VCaP (cell line): ENCODE results near the gene ZMIZ1.

ENCODE experiments used
- H3K27ac ChIP-seq: fragments of 450-650 bp; 2 replicates; pipeline ENCODE4 v1.5.1; 2017
- CTCF ChIP-seq: fragments of 450-650 bp; conservative IDR thresholded peaks from 2 replicates; pipeline ENCODE4 v1.5.1; 2017; ENCODE audit warnings: mild to moderate bottlenecking, moderate library complexity

Gene ZMIZ1

GRCh38 chr10:79058899-79059841 lies 9.6 kb upstream of the ZMIZ1 start:
- peak overlapping the region; percentile 34; the same call in 1 of the 2 replicates for H3K27ac ChIP-seq
- no peak for TF ChIP-seq CTCF

- TF ChIP-seq CTCF = no peak
- H3K27ac ChIP-seq = peak overlapping the region; percentile 34; the same call in 1 of the 2 replicates
Observed at GRCh38 chr10:79059859-79060379, 8.8 kb upstream of the ZMIZ1 start.

GRCh38 chr10:79060641-79061255 lies 8.0 kb upstream of the ZMIZ1 start:
- H3K27ac ChIP-seq = no peak overlapping the region
- no peak for TF ChIP-seq CTCF

GRCh38 chr10:79061441-79062315 lies 7.1 kb upstream of the ZMIZ1 start:
- no peak overlapping the region for H3K27ac ChIP-seq
- no peak for TF ChIP-seq CTCF

GRCh38 chr10:79063071-79063491 lies 5.7 kb upstream of the ZMIZ1 start:
- TF ChIP-seq CTCF = no peak
- no peak overlapping the region for H3K27ac ChIP-seq

- no peak for TF ChIP-seq CTCF
- no peak overlapping the region for H3K27ac ChIP-seq
Observed at GRCh38 chr10:79063661-79064492, 4.9 kb upstream of the ZMIZ1 start.
